Vagina (tissue), 2 donors: ENCODE results near the gene ZBTB7C.

Experiments used
- POLR2A ChIP-seq, 2 donors: fragments of 450-650 bp; IDR thresholded peaks; one replicate each; pipeline ENCODE4 v1.6.1; 2017; ENCODE audit warnings: antibody characterized with exemption in 2 of 2, mild to moderate bottlenecking in 2 of 2, moderate library complexity in 2 of 2
- TF ChIP-seq, protein P1 (sequence below), 3 experiments: fragments of 450-650 bp in 2 of 3; fragments of 200-600 bp in 1 of 3; sonication (generic) in 1 of 3; IDR thresholded peaks; one replicate each; pipeline ENCODE4 v1.5.1; 2017 to 2019; ENCODE audit warnings: antibody characterized with exemption in 3 of 3, mild to moderate bottlenecking in 2 of 3, moderate library complexity in 2 of 3

- TF ChIP-seq, protein P1, sequence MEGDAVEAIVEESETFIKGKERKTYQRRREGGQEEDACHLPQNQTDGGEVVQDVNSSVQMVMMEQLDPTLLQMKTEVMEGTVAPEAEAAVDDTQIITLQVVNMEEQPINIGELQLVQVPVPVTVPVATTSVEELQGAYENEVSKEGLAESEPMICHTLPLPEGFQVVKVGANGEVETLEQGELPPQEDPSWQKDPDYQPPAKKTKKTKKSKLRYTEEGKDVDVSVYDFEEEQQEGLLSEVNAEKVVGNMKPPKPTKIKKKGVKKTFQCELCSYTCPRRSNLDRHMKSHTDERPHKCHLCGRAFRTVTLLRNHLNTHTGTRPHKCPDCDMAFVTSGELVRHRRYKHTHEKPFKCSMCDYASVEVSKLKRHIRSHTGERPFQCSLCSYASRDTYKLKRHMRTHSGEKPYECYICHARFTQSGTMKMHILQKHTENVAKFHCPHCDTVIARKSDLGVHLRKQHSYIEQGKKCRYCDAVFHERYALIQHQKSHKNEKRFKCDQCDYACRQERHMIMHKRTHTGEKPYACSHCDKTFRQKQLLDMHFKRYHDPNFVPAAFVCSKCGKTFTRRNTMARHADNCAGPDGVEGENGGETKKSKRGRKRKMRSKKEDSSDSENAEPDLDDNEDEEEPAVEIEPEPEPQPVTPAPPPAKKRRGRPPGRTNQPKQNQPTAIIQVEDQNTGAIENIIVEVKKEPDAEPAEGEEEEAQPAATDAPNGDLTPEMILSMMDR (IDR thresholded peaks at IDR 0.05): no peak
- TF ChIP-seq POLR2A (IDR thresholded peaks at IDR 0.05): no peak
These were observed 405.5 kb downstream of the ZBTB7C start for GRCh38 chr18:48003426-48004349.
